Measurements from ENCODE around the gene LHFPL2.
"Not testable (repeated sequence)": the region's sequence is repeated elsewhere in the genome, so short reads cannot be mapped to it uniquely, and the experiment has no call there.

The LHFPL2 gene

GRCh38 chr5:78648359-78649210, at the start of gene LHFPL2:
LHFPL2 (minus strand) TSS chr5:78648772; CDS start chr5:78510213, 138,559 bp downstream.
- DNase-seq: peak; percentile 18

GRCh38 chr5:78696637-78697036, 48.1 kb upstream of the LHFPL2 start:
- no peak for DNase-seq

GRCh38 chr5:78696052-78696451, 47.5 kb upstream of the LHFPL2 start:
- DNase-seq: not testable (repeated sequence)

GRCh38 chr5:78693339-78693738, 44.8 kb upstream of the LHFPL2 start:
- DNase-seq: no peak

GRCh38 chr5:78691084-78691960, 42.8 kb upstream of the LHFPL2 start:
- no peak for DNase-seq

- DNase-seq: no peak
These were observed 41.8 kb upstream of the LHFPL2 start for GRCh38 chr5:78690253-78690972.

GRCh38 chr5:78689540-78690252, 41.1 kb upstream of the LHFPL2 start:
- no peak for DNase-seq

- DNase-seq: not testable (repeated sequence)
These were observed 38.9 kb upstream of the LHFPL2 start for GRCh38 chr5:78687514-78687913.

GRCh38 chr5:78683905-78684304, 35.3 kb upstream of the LHFPL2 start:
- DNase-seq: not testable (repeated sequence)

- no peak for DNase-seq
These were observed 31.3 kb upstream of the LHFPL2 start for GRCh38 chr5:78679905-78680304.

GRCh38 chr5:78677777-78678668, 29.5 kb upstream of the LHFPL2 start:
- no peak for DNase-seq

- no peak for DNase-seq
These were observed 27.6 kb upstream of the LHFPL2 start for GRCh38 chr5:78675956-78676730.

GRCh38 chr5:78673827-78674226, 25.3 kb upstream of the LHFPL2 start:
- DNase-seq: not testable (repeated sequence)

GRCh38 chr5:78672154-78672553, 23.6 kb upstream of the LHFPL2 start:
- no peak for DNase-seq

GRCh38 chr5:78671609-78672008, 23.0 kb upstream of the LHFPL2 start:
- DNase-seq: no peak

GRCh38 chr5:78670701-78671269, 22.2 kb upstream of the LHFPL2 start:
- DNase-seq: no peak

- DNase-seq: no peak
These were observed 20.8 kb upstream of the LHFPL2 start for GRCh38 chr5:78669331-78669730.

- DNase-seq: no peak
These were observed 19.0 kb upstream of the LHFPL2 start for GRCh38 chr5:78667461-78668103.

- not testable (repeated sequence) for DNase-seq
These were observed 18.4 kb upstream of the LHFPL2 start for GRCh38 chr5:78666975-78667374.

- no peak for DNase-seq
These were observed 17.5 kb upstream of the LHFPL2 start for GRCh38 chr5:78666041-78666444.
